Uterus (tissue), 4 donors: ENCODE results near the gene MAVS. TPM values are rescaled to one million over a fixed set of nuclear protein-coding genes. Genes with fewer than 3 reads are reported as not detected.

ENCODE experiments used
- DNase-seq, 2 donors: peaks; one replicate each; pipeline ENCODE4 v3.0.0-alpha.2; 2019 to 2020
- H3K27ac ChIP-seq, 2 donors: fragments of 200-600 bp; sonication (generic); 1 replicate in 1 of 2; 2 replicates in 1 of 2; pipeline ENCODE4 v1.5.1; 2016 to 2018
- H3K27me3 ChIP-seq, 2 donors: fragments of 200-600 bp; sonication (generic); one replicate each; pipeline ENCODE4 v1.5.1; 2018 to 2019; ENCODE audit warnings: control low read depth in 1 of 2
- H3K36me3 ChIP-seq, 2 donors: fragments of 200-600 bp; sonication (generic); one replicate each; pipeline ENCODE4 v1.5.1; 2019; ENCODE audit warnings: control low read depth in 1 of 2
- H3K4me1 ChIP-seq, 2 donors: fragments of 200-600 bp; sonication (generic); one replicate each; pipeline ENCODE4 v1.5.1; 2018 to 2019; ENCODE audit warnings: control low read depth in 1 of 2
- H3K4me3 ChIP-seq, 2 donors: fragments of 200-600 bp; sonication (generic); 1 replicate in 1 of 2; 2 replicates in 1 of 2; pipeline ENCODE4 v1.5.1; 2018 to 2019; ENCODE audit warnings: mild to moderate bottlenecking in 1 of 2
- H3K9me3 ChIP-seq, 2 donors: fragments of 200-600 bp; sonication (generic); one replicate each; pipeline ENCODE4 v1.5.1; 2019; ENCODE audit warnings: control low read depth in 1 of 2
- POLR2A ChIP-seq, 2 donors: fragments of 450-650 bp; IDR thresholded peaks; one replicate each; pipeline ENCODE4 v1.6.1; 2016; ENCODE audit warnings: antibody characterized with exemption in 2 of 2, mild to moderate bottlenecking in 1 of 2, moderate library complexity in 1 of 2
- intact Hi-C: fragments of 100-400 bp; cut with DNase I; formaldehyde crosslinking; loops from one replicate; pipeline ENCODE4 v1.15.1; 2023; ENCODE audit warnings: low total_unique reads
- total RNA-seq, 4 donors: library from RNA; depleted of rRNA in 3 of 4; stranded (reverse); fragments of >200 nt in 3 of 4; gene quantifications; one replicate each; pipeline versions ENCODE4 v1.1.0 to v1.2.4, GENCODE V29; 2014 to 2023
- TF ChIP-seq, protein P1 (sequence below), 4 experiments: fragments of 200-600 bp in 2 of 4; fragments of 450-650 bp in 2 of 4; sonication (generic) in 2 of 4; IDR thresholded peaks; one replicate each; pipeline ENCODE4 v1.5.1; 2016 to 2019; ENCODE audit warnings: antibody characterized with exemption in 4 of 4, mild to moderate bottlenecking in 2 of 4, moderate library complexity in 1 of 4
- donor health status: DM: yes; HTN: yes; CAD: no.

The MAVS gene
- total RNA-seq, 4 donors from 2014 or later: 7.4 to 43.2 (median 13.7) TPM

GRCh38 chr20:3847429-3847940, 851 bp downstream of the MAVS start:
- intact Hi-C loops: no loop called here
- H3K4me1 ChIP-seq: peaks cover 0 to 7% of the 10 kb centered on the region in 2 donors
- H3K27me3 ChIP-seq: no peaks in the 10 kb centered on the region

GRCh38 chr20:3848565-3848964, 1.9 kb downstream of the MAVS start:
- TF ChIP-seq, protein P1, sequence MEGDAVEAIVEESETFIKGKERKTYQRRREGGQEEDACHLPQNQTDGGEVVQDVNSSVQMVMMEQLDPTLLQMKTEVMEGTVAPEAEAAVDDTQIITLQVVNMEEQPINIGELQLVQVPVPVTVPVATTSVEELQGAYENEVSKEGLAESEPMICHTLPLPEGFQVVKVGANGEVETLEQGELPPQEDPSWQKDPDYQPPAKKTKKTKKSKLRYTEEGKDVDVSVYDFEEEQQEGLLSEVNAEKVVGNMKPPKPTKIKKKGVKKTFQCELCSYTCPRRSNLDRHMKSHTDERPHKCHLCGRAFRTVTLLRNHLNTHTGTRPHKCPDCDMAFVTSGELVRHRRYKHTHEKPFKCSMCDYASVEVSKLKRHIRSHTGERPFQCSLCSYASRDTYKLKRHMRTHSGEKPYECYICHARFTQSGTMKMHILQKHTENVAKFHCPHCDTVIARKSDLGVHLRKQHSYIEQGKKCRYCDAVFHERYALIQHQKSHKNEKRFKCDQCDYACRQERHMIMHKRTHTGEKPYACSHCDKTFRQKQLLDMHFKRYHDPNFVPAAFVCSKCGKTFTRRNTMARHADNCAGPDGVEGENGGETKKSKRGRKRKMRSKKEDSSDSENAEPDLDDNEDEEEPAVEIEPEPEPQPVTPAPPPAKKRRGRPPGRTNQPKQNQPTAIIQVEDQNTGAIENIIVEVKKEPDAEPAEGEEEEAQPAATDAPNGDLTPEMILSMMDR (IDR thresholded peaks at IDR 0.05): no peak
- no peak for TF ChIP-seq POLR2A (IDR thresholded peaks at IDR 0.05)
- no peak overlapping the region for H3K27ac ChIP-seq
- H3K36me3 ChIP-seq: no peaks in the 10 kb centered on the region
- peaks cover 0 to 7% of the 10 kb centered on the region in 2 donors for H3K4me1 ChIP-seq
- DNase-seq: no peak
- intact Hi-C loops: no loop called here
- no peak overlapping the region for H3K4me3 ChIP-seq
- no peaks in the 10 kb centered on the region for H3K9me3 ChIP-seq
- H3K27me3 ChIP-seq: no peaks in the 10 kb centered on the region

More at GRCh38 chr20:3847429-3847940, 851 bp downstream of the MAVS start:
- no peaks in the 10 kb centered on the region for H3K36me3 ChIP-seq
- no peak for DNase-seq
- no peaks in the 10 kb centered on the region for H3K9me3 ChIP-seq
- peak overlapping the region; percentile 76 to 94 for H3K27ac ChIP-seq
- peak overlapping the region; percentile 76 to 97 for H3K4me3 ChIP-seq
- TF ChIP-seq POLR2A (IDR thresholded peaks at IDR 0.05): no peak
- TF ChIP-seq, protein P1 (IDR thresholded peaks at IDR 0.05): no peak

DNA sequence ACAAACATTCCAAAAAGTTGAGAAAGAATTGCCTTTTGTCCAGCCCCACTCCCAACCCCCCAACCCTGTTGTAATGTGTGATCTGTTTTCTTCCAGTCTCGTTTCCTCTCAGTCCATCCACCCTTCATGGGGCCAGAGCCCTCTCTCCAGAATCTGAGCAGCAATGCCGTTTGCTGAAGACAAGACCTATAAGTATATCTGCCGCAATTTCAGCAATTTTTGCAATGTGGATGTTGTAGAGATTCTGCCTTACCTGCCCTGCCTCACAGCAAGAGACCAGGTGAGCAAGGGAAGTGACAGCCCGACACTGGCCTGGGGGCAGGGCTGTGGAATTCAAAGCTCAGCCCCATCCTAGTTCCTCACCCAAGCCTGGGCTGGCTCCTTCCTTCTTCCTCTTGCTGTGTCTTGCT, 7.8 kb downstream of the MAVS start:
- DNase-seq: no peak
- H3K27ac ChIP-seq: no peak overlapping the region
- no peak overlapping the region for H3K4me3 ChIP-seq
- H3K9me3 ChIP-seq: no peaks in the 10 kb centered on the region
- H3K4me1 ChIP-seq: no peaks in the 10 kb centered on the region
- TF ChIP-seq, protein P1 (IDR thresholded peaks at IDR 0.05): no peak
- no peak for TF ChIP-seq POLR2A (IDR thresholded peaks at IDR 0.05)
- intact Hi-C loops: no loop called here
- H3K36me3 ChIP-seq: no peaks in the 10 kb centered on the region
- H3K27me3 ChIP-seq: no peaks in the 10 kb centered on the region

GRCh38 chr20:3857405-3857804, 10.8 kb downstream of the MAVS start:
- Histone ChIP-seq H3K27me3 (no peaks in the 10 kb centered on the region), H3K9me3 (no peaks in the 10 kb centered on the region), H3K4me3 (no peak overlapping the region), H3K27ac (no peak overlapping the region), H3K36me3 (no peaks in the 10 kb centered on the region), H3K4me1 (no peaks in the 10 kb centered on the region)
- intact Hi-C loops: no loop called here
- DNase-seq: no peak
- TF ChIP-seq, protein P1 (IDR thresholded peaks at IDR 0.05): no peak
- TF ChIP-seq POLR2A (IDR thresholded peaks at IDR 0.05): no peak

DNA sequence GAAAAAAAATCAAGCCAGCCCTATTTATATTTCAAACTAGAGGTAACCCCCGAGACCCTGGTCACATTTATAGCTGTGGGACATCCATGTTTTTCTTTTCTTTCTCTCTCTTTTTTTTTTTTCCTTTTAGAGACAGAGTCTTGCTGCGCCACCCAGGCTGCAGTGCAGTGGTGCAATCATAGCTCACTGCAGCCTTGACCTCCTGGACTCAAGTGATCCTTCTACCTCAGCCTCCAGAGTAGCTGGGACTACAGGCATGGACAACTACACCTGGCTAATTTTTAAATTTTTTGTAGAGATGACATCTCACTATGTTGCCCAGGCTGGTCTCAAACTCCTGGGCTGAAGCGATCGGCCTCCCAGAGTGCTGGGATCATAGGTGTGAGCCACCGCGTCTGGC, 12.1 kb downstream of the MAVS start:
- no peak overlapping the region for H3K27ac ChIP-seq
- H3K4me1 ChIP-seq: no peaks in the 10 kb centered on the region
- no peak for DNase-seq
- no peak overlapping the region for H3K4me3 ChIP-seq
- peaks cover 0 to 1% of the 10 kb centered on the region in 2 donors for H3K36me3 ChIP-seq
- no peak for TF ChIP-seq POLR2A (IDR thresholded peaks at IDR 0.05)
- TF ChIP-seq, protein P1 (IDR thresholded peaks at IDR 0.05): no peak
- no peaks in the 10 kb centered on the region for H3K27me3 ChIP-seq
- H3K9me3 ChIP-seq: no peaks in the 10 kb centered on the region
- intact Hi-C loops: no loop called here
